ENCODE results near the gene LCE3B.

The LCE3B gene

DNA sequence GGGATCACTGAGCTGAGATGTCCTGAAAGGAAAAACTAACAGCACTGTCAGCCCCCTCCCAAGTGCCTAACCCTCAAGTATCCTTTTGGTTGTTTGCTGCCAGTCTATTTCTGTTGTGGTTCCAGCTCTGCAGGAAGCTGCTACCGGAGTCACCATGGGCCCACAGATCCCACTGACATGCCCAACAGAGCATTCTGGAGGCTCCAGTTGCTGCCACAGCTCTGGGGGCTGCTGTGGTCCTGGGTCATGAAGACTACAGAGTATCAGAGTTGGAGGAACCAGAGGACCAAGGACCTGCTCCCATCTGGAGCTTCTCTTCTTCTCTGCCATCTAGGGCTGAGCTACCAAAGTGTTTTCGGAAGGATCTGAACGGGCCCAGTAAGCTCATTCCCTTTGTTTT lies 8.4 kb downstream of the LCE3B start:
- H3K4me3 ChIP-seq (ENCODE audit: low read depth, low read length), result no peak overlapping the region
- H3K36me3 ChIP-seq (ENCODE audit: control insufficient read depth, insufficient read depth, low read length), result no peaks in the 10 kb centered on the region
- H2AFZ ChIP-seq, result no peak overlapping the region
- no peak overlapping the region for H3K9ac ChIP-seq
- TF ChIP-seq CTCF (IDR thresholded peaks at IDR 0.05), result no peak
- H3K27ac ChIP-seq, result no peak overlapping the region
- no peaks in the 10 kb centered on the region for H3K4me1 ChIP-seq
- no peaks in the 10 kb centered on the region for H3K9me3 ChIP-seq (ENCODE audit: control insufficient read depth, low read length)
- no peak overlapping the region for H3K4me2 ChIP-seq (ENCODE audit: low read length)
- H3K27me3 ChIP-seq (ENCODE audit: control insufficient read depth, insufficient read depth, low read length), result no peaks in the 10 kb centered on the region
- H3K79me2 ChIP-seq, result no peaks in the 10 kb centered on the region

DNA sequence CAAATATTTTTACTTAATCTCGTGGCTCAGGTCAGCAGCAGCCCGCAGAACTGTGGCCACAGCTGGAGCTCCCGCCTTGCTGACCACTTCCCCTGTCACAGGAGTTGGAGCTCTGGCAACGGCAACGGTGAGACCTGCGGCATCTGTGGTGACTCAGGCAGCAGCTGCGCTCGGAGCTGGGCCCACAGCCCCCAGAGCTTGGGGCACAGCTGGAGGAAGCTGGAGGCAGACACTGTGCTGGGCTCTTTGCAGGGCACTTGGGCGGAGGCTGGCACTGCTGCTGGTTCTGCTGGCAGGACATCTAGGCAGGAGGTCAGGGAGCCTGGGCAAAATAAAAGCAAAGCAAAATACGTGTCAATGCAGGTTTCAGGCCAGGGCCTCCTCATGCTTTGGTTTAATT lies 9.2 kb downstream of the LCE3B start, which contains the start of gene LCE3A:
Gene LCE3A, minus strand, starts transcription at position 301 of the 400 bp plus-strand sequence. Its CDS starts 0 bp downstream, at position 301.
- H3K4me3 ChIP-seq (ENCODE audit: low read depth, low read length), result no peak within 1 kb of the TSS
- H3K27ac ChIP-seq, result no peak within 1 kb of the TSS
- H2AFZ ChIP-seq, result no peak within 1 kb of the TSS
- H3K9ac ChIP-seq, result no peak within 1 kb of the TSS
- no peaks in the 10 kb centered on the region for H3K9me3 ChIP-seq (ENCODE audit: control insufficient read depth, low read length)
- no peaks in the 10 kb centered on the region for H3K27me3 ChIP-seq (ENCODE audit: control insufficient read depth, insufficient read depth, low read length)
- no peak within 1 kb of the TSS for H3K4me2 ChIP-seq (ENCODE audit: low read length)
- TF ChIP-seq CTCF (IDR thresholded peaks at IDR 0.05), result no peak
- no peaks in the 10 kb centered on the region for H3K79me2 ChIP-seq
- H3K36me3 ChIP-seq (ENCODE audit: control insufficient read depth, insufficient read depth, low read length), result no peaks in the 10 kb centered on the region
- H3K4me1 ChIP-seq, result no peaks in the 10 kb centered on the region

DNA sequence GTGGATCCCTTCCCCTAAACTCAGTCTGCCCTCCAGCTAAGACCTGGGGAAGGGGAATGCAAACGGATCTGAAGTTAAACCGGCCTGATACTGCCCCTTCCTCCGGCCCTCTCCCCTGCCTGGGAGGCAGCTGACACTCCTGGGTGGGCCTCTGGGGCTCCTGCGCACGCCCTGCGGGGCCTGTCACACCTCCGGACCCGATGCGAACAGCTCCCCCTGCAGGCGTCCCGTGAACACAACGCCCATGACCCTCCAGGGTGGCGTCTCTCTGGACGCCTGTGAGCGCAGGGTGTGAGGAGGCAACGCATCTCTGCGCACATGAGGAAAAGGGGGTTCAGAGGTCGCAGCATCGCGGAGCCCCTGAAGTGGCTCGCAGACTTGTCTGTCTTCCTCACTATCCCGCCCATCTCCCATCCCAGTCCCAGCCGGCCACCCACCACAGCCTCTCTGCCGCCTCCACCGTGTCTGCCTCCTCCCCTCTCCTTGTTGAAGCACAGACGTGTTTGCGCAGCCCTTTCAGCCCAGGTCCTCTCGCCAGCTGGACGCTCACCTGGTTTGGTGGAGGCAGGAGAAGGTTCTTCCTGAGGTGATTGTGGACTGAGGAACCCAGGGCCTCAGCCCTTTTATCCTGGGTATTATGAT lies 9.7 kb downstream of the LCE3B start:
- H3K79me2 ChIP-seq, result no peaks in the 10 kb centered on the region

DNA sequence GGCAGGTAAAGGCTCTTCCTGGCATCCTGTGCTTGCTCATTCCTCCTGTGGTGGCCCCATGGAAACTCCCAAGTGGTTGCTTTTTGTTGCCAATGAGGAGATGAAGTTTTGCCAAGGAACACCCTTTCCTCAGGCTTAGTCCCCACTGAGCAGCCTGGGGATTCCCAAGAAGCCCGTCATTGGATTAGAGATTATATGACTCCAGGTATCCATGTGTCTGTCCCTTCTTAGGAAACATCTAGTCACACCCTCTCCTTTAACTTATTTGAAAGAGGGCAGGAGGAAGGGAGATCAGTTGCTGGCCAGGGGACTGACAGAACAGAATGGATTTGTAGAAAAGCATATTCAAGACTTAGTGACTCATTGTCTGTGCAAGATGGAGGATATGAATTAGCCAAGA lies 13.1 kb downstream of the LCE3B start:
- H2AFZ ChIP-seq, result no peak overlapping the region
- no peaks in the 10 kb centered on the region for H3K27me3 ChIP-seq (ENCODE audit: control insufficient read depth, insufficient read depth, low read length)

More for the DNA sequence above, 9.7 kb downstream of the LCE3B start:
- no peaks in the 10 kb centered on the region for H3K27me3 ChIP-seq (ENCODE audit: control insufficient read depth, insufficient read depth, low read length)
- no peak overlapping the region for H3K4me3 ChIP-seq (ENCODE audit: low read depth, low read length)
- no peak overlapping the region for H3K27ac ChIP-seq
- H3K9ac ChIP-seq, result no peak overlapping the region
- TF ChIP-seq CTCF (IDR thresholded peaks at IDR 0.05), result no peak
- no peaks in the 10 kb centered on the region for H3K4me1 ChIP-seq
- no peak overlapping the region for H3K4me2 ChIP-seq (ENCODE audit: low read length)
- no peaks in the 10 kb centered on the region for H3K9me3 ChIP-seq (ENCODE audit: control insufficient read depth, low read length)
- H3K36me3 ChIP-seq (ENCODE audit: control insufficient read depth, insufficient read depth, low read length), result no peaks in the 10 kb centered on the region
- H2AFZ ChIP-seq, result no peak overlapping the region

More for the DNA sequence above, 13.1 kb downstream of the LCE3B start:
- Histone ChIP-seq H3K27ac (no peak overlapping the region), H3K36me3 (ENCODE audit: control insufficient read depth, insufficient read depth, low read length) (no peaks in the 10 kb centered on the region), H3K9ac (no peak overlapping the region), H3K4me2 (ENCODE audit: low read length) (no peak overlapping the region), H3K4me1 (no peaks in the 10 kb centered on the region), H3K79me2 (no peaks in the 10 kb centered on the region), H3K9me3 (ENCODE audit: control insufficient read depth, low read length) (no peaks in the 10 kb centered on the region), H3K4me3 (ENCODE audit: low read depth, low read length) (no peak overlapping the region)
- TF ChIP-seq CTCF (IDR thresholded peaks at IDR 0.05), result no peak

Measured in parathyroid adenoma (tissue), 2 donors.